NCI-H2171 (cell line): ENCODE measurements around the gene CFAP46.

ENCODE experiments used
- DNase-seq: peaks from one replicate; lab custom pipeline; 2025; lab: John Stamatoyannopoulos, UW

CFAP46 gene

DNA sequence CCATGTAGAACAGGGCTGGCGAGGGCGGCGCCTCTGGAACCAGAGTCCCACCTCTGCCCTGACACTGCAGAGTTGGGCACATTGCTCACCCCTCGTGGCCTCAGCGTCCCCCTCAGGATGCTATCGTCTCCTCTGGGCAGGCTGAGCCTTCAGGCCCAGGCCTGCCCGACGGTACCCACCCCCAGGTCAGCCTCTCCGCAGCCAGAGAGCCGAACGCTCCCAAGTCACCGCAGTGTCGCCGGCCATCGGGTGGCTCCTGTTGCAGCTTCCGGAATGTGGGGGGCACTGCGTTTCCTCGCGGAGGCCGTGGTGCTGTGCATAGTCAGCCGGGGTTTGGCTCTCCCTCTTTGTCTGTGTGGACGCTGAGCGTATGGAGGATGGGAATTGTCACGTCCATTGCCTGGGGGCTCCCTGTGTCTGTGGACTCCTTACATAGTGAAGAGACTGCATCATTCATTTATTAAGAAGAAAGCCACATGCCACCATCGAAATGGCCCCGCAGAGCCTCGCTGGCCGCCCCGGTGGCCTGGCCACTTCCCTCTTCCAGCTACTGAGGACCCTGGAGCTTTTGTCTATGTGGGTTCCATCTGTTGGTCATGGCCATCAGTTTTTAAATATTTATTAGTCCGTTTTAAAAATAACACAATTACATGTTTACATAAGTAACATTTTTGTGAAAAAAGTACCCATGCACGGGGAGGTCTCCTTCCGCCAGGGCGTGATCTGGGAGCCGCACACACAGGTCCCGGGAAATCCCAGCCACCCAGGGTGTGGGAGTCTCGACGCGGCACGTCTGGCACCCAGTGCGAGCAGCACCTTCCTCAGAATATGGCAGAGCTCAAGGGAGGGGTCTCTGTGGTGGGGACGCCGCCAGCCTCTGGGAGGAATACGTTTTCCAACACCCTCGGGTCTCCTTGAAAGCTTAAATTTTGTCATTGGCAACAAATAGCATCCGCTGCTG is 172.0 kb downstream of the CFAP46 start:
- DNase-seq: no peak

DNA sequence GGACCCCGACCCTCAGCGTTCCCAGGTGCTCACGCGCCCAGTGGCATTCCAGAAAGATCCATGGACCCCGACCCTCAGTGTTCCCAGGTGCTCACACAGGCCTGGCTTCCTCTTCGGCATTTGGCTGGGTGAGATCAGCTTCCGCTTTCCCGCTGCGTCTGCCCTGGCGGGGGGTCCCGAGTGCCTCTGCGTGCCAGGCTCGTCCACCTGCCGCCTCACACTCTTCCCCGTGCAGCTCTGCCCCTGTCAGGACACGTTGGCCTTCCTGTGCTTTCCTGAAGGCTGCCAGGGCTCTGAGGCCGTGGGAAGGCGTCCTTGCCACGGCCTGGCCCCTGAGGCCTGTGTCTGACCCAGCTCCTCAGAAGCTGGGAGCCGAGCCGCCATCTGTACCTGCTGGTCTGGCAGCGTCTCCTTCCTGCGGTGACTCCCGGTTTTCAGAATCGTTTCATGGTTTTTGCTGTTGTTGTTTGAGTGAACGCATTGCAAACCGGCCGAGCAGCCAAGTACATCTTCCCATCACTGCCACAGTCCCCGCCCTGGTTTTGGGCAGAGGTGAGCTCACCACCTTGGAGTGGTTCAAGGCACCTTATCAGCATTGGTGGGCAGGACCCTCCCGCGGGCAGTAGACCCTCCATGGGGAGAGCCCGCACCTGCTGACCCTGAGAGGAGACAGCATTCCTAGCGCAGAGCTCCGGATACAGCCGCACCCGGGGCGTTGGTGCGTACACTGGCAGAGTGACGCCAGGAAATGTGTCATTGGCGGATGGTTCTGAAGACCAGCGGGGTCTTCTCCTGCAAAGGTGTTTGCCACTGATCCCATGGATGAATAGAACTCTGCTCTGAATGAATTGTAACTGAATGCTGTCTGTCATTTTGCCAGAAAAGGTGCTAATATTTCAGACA is 173.8 kb downstream of the CFAP46 start:
- no peak for DNase-seq

DNA sequence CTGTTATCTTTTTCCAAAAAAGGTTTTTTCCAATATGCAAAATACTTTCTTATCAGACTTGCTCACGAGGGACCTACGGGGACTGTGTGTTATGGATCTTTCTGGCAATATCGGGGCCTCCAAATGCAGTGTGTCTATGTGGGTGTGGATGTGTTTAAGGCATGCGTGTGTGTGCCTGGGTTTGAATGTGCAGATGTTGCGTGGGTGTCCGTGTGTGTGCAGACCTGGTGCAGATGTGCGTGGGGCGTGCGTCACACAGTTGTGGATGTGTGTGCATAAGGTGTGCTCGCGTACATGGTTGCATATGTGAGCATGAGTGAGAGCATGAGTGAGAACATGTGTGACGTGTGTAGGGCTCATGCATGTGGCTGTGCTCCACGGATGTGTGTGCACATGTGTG is 176.1 kb downstream of the CFAP46 start:
- no peak for DNase-seq

DNA sequence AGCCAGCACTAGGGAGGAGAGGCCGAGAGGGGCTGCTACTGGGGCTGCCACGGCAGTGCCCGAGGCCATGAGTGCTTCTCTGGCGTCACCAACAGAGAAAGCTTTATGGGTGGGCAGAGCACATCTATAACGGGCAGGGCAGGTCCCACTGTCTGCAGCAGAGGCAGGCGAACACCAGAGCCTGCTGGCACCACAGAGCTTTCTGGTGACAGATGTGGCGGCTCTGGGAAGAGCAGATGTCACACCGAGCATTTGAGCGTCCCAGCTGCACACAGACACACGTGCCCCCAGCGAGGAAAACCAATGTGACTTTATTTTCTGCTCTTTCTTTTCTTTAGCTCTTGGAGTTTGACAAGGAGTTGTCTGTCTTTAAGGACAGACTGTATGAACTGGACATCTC is 176.9 kb downstream of the CFAP46 start:
- peak; percentile 36 for DNase-seq

- no peak for DNase-seq
Measured at GRCh38 chr10:132764108-132764507, 178.3 kb downstream of the CFAP46 start.

- no peak for DNase-seq
Measured at GRCh38 chr10:132763545-132763944, 178.8 kb downstream of the CFAP46 start.

GRCh38 chr10:132762267-132762666 is 180.1 kb downstream of the CFAP46 start:
- DNase-seq: no peak

DNA sequence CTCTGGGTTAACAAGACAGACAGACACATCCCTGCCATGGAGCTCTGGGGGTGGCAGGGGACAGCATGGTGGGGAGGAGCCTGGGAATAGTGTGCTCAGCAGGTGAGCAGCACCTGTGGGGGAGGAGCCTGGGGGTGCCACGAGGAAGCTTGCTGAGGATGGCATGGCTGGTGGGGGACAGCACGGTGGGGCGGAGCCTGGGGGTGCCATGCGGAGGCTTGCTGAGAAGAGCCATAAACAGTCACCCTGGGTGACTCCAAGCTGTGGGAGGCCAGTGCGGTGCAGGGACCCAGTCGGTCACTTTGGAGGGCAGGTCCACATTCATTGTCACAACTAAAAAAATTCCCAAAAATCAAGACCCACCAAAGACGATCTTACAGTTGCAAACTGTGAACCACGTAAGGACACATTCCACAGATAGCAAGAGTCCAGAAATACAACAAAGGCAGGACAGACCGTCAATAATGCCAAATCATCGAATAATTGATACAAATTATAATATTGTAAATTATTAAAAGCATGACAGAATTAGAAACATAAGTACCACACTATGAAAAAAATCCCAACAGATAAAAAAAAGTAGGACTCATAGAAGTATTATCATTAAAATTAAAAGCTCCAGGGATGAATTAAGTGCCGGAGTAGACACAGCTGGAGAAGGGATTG is 180.8 kb downstream of the CFAP46 start:
- no peak for DNase-seq

DNA sequence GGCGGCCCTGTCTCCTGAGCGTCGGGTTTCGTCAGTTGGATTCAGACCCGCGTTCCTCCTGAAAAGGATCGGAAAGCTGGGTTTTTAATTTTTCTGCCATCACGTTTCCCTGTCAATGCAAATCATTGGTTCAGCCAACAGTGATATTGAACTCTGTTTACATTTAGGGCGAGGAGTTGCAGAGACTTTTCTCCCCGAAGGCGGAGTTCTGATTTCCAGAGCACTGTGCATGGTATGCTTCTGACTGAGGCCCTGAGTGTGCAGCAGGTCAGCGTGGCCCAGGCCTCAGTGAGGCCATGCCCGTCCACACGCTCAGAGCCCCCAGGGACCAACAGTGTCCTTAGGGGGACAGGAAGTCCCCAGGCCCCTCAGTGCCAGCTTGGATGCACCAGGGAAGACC is 183.5 kb downstream of the CFAP46 start:
- DNase-seq: no peak
